Kidney (tissue), 22 donors: Measurements from ENCODE around the gene COMMD8. TPM values are rescaled to one million over a fixed set of nuclear protein-coding genes. Genes with fewer than 3 reads are reported as not detected.

Source experiments
- DNase-seq, 5 donors: peaks; one replicate each; pipeline ENCODE4 v3.0.0-alpha.2; 2013 to 2020
- FAIRE-seq: peaks from 2 replicates; lab custom pipeline; 2012; peaks lifted over from hg19 to GRCh38; lab: Jason Lieb, UNC
- H3K27ac ChIP-seq, 2 donors: one replicate each; pipeline ENCODE4 v1.7.0; 2013; ENCODE audit warnings: low read depth in 2 of 2, low read length in 2 of 2, inconsistent platforms in 1 of 2
- H3K27me3 ChIP-seq: one replicate; pipeline ENCODE4 v1.7.1; 2013; ENCODE audit warnings: low read length, inconsistent platforms; ENCODE audit not compliant: control insufficient read depth, insufficient read depth
- H3K36me3 ChIP-seq, 3 donors: one replicate each; pipeline versions ENCODE4 v1.7.0 to v1.7.1; 2013; ENCODE audit warnings: low read length in 3 of 3, control low read depth in 1 of 3, inconsistent platforms in 1 of 3; ENCODE audit not compliant: insufficient read depth in 3 of 3, control insufficient read depth in 2 of 3
- H3K4me1 ChIP-seq, 3 donors: one replicate each; pipeline versions ENCODE4 v1.7.0 to v1.7.1; 2013; ENCODE audit warnings: low read length in 3 of 3, inconsistent platforms in 1 of 3, low read depth in 1 of 3; ENCODE audit not compliant: control insufficient read depth in 2 of 3, insufficient read depth in 2 of 3
- H3K4me3 ChIP-seq, 3 donors: one replicate each; pipeline versions ENCODE4 v1.7.0 to v1.8.1; 2013; ENCODE audit warnings: low read length in 3 of 3, control low read depth in 1 of 3, inconsistent platforms in 1 of 3
- H3K9ac ChIP-seq, 3 donors: one replicate each; pipeline versions ENCODE4 v1.7.0 to v1.7.1; 2013; ENCODE audit warnings: low read length in 3 of 3, control low read depth in 1 of 3, inconsistent platforms in 1 of 3
- H3K9me3 ChIP-seq, 3 donors: one replicate each; pipeline versions ENCODE4 v1.7.0 to v1.7.1; 2013; ENCODE audit warnings: low read length in 3 of 3, control low read depth in 1 of 3, inconsistent platforms in 1 of 3; ENCODE audit not compliant: control insufficient read depth in 2 of 3, insufficient read depth in 1 of 3
- CTCF ChIP-seq: IDR thresholded peaks from 3 replicates; pipeline ENCODE4 v1.5.1; 2012; ENCODE audit warnings: mild to moderate bottlenecking, moderate library complexity, borderline replicate concordance; ENCODE audit not compliant: insufficient read depth; ENCODE audit errors: extremely low read depth
- intact Hi-C: fragments of 100-400 bp; cut with DNase I; formaldehyde crosslinking; loops from one replicate; pipeline ENCODE4 v1.11.1; 2022
- long read RNA-seq, 10 donors: library from polyadenylated mRNA in 1 of 10; unstranded in 1 of 10; transcript quantifications; one replicate each; pipeline ENCODE4 v2.0.0 and lab custom pipeline, GENCODE V29; 2021 to 2026
- polyA plus RNA-seq: library from polyadenylated mRNA; stranded (reverse); fragments of 350-450 nt; fragmentation: Illumina TruSeq; extraction: RNeasy Lipid Tissue Mini Kit (QIAGEN cat#74804); gene quantifications from one replicate; pipeline ENCODE4 v1.2.3, GENCODE V29; 2014; ENCODE audit warnings: low read depth, low replicate concordance; ENCODE audit not compliant: insufficient read depth
- total RNA-seq: library from RNA; stranded (reverse); fragmentation: NEBNext Ultra II Directional; extraction: Animal tissue kit (Norgen Biotek cat#: 25700); gene quantifications from one replicate; pipeline ENCODE4 v1.2.1, GENCODE V29; 2021
- donor health status: control.
- donor health status: control.
- donor health status: control.
- donor health status: control.
- donor health status: control.
- donor health status: DM: yes; HTN: yes; CAD: no.
- donor health status: Normal renal cell carcinoma (clear cell type).

COMMD8 gene
- total RNA-seq (21.0 TPM), polyA plus RNA-seq (39.8 TPM)
- long read RNA-seq, donor 1, transcript COMMD8-201 (5 exons, 1,469 nt) = major isoform, 19 of 19 reads
- long read RNA-seq, donor 1, partial matches to known transcripts = 0 of 19 reads
- long read RNA-seq, donor 1, other reads (novel, unspliced or antisense) = 0 of 19 reads
- long read RNA-seq, donor 2, transcript COMMD8-201 (5 exons, 1,469 nt) = major isoform, 20 of 21 reads
- long read RNA-seq, donor 2, partial matches to known transcripts = 0 of 21 reads
- long read RNA-seq, donor 2, other reads (novel, unspliced or antisense) = 0 of 21 reads
- long read RNA-seq, donor 3, transcript COMMD8-201 (5 exons, 1,469 nt) = major isoform, 20 of 21 reads
- long read RNA-seq, donor 3, partial matches to known transcripts = 0 of 21 reads
- long read RNA-seq, donor 3, other reads (novel, unspliced or antisense) = 0 of 21 reads
- long read RNA-seq, donor 4, transcript COMMD8-201 (5 exons, 1,469 nt) = major isoform, 14 of 15 reads
- long read RNA-seq, donor 4, partial matches to known transcripts = 0 of 15 reads
- long read RNA-seq, donor 4, other reads (novel, unspliced or antisense) = 0 of 15 reads
- long read RNA-seq, donor 5, partial matches to known transcripts = 0 of 3 reads
- long read RNA-seq, donor 5, other reads (novel, unspliced or antisense) = 0 of 3 reads
- long read RNA-seq, donor 6, transcript COMMD8-201 (5 exons, 1,469 nt) = major isoform, 48 of 48 reads
- long read RNA-seq, donor 6, partial matches to known transcripts = 0 of 48 reads
- long read RNA-seq, donor 6, other reads (novel, unspliced or antisense) = 0 of 48 reads
- long read RNA-seq, donor 7, transcript COMMD8-201 (5 exons, 1,469 nt) = major isoform, 24 of 24 reads
- long read RNA-seq, donor 7, partial matches to known transcripts = 0 of 24 reads
- long read RNA-seq, donor 7, other reads (novel, unspliced or antisense) = 0 of 24 reads
- long read RNA-seq, donor 8, transcript COMMD8-201 (5 exons, 1,469 nt) = major isoform, 21 of 21 reads
- long read RNA-seq, donor 8, partial matches to known transcripts = 0 of 21 reads
- long read RNA-seq, donor 8, other reads (novel, unspliced or antisense) = 0 of 21 reads
- long read RNA-seq, donor 9, transcript COMMD8-201 (5 exons, 1,469 nt) = major isoform, 14 of 14 reads
- long read RNA-seq, donor 9, partial matches to known transcripts = 0 of 14 reads
- long read RNA-seq, donor 9, other reads (novel, unspliced or antisense) = 0 of 14 reads
- long read RNA-seq, donor 10, transcript COMMD8-201 (5 exons, 1,469 nt) = major isoform, 11 of 11 reads
- long read RNA-seq, donor 10, partial matches to known transcripts = 0 of 11 reads
- long read RNA-seq, donor 10, other reads (novel, unspliced or antisense) = 0 of 11 reads

- H3K9ac ChIP-seq = peak within 1 kb of the TSS; percentile 53 to 93 (median 90)
- intact Hi-C loops = no loop called here
- no peaks in the 10 kb centered on the region for H3K9me3 ChIP-seq
- DNase-seq = peak; percentile 97 to 99 (median 98)
- no peaks in the 10 kb centered on the region for H3K27me3 ChIP-seq
- TF ChIP-seq CTCF = peak; percentile 18
- peak; percentile 68 for FAIRE-seq
- H3K4me1 ChIP-seq = peaks cover 0 to 10% (median 0%) of the 10 kb centered on the region in 3 donors
- H3K4me3 ChIP-seq = peak within 1 kb of the TSS; percentile 72 to 93 (median 89)
- peaks cover 0 to 3% (median 0%) of the 10 kb centered on the region in 3 donors for H3K36me3 ChIP-seq
- H3K27ac ChIP-seq = peak within 1 kb of the TSS; percentile 84 to 89
Measured at GRCh38 chr4:47463235-47463956, at the start of gene COMMD8. Gene COMMD8 (minus strand): TSS chr4:47463702. CDS start chr4:47463651, 51 bp downstream.

GRCh38 chr4:47510506-47511143, 47.1 kb upstream of the COMMD8 start:
- no peak overlapping the region for H3K9ac ChIP-seq
- intact Hi-C loops = no loop called here
- peaks cover 0 to 8% (median 4%) of the 10 kb centered on the region in 3 donors for H3K4me1 ChIP-seq
- H3K4me3 ChIP-seq = no peak overlapping the region
- peak overlapping the region in 1 of 2 donors; percentile 67 for H3K27ac ChIP-seq
- no peaks in the 10 kb centered on the region for H3K9me3 ChIP-seq
- TF ChIP-seq CTCF = no peak
- H3K27me3 ChIP-seq = no peaks in the 10 kb centered on the region
- peaks cover 8 to 12% (median 12%) of the 10 kb centered on the region in 3 donors for H3K36me3 ChIP-seq
- DNase-seq = peak in 1 of 5 donors; percentile 33
- FAIRE-seq = peak; percentile 92

GRCh38 chr4:47505666-47506065, 42.2 kb upstream of the COMMD8 start:
- no peak for TF ChIP-seq CTCF
- intact Hi-C loops = no loop called here
- no peak for FAIRE-seq

More at GRCh38 chr4:47505666-47506065, 42.2 kb upstream of the COMMD8 start:
- no peak overlapping the region for H3K9ac ChIP-seq
- no peaks in the 10 kb centered on the region for H3K9me3 ChIP-seq
- H3K27ac ChIP-seq = no peak overlapping the region
- no peaks in the 10 kb centered on the region for H3K27me3 ChIP-seq
- peaks cover 0 to 4% (median 0%) of the 10 kb centered on the region in 3 donors for H3K4me1 ChIP-seq
- no peaks in the 10 kb centered on the region for H3K36me3 ChIP-seq
- no peak for DNase-seq
- H3K4me3 ChIP-seq = no peak overlapping the region
